ENCODE data around the gene HTRA3. TPM values are rescaled to one million over a fixed set of nuclear protein-coding genes. Genes with fewer than 3 reads are reported as not detected.
A peak's percentile ranks its signal among the peaks of the same experiment; 100 is the strongest.

HTRA3 gene
- total RNA-seq, 2 donors from 2014 or later, result 48.5 to 78.2 TPM

DNA sequence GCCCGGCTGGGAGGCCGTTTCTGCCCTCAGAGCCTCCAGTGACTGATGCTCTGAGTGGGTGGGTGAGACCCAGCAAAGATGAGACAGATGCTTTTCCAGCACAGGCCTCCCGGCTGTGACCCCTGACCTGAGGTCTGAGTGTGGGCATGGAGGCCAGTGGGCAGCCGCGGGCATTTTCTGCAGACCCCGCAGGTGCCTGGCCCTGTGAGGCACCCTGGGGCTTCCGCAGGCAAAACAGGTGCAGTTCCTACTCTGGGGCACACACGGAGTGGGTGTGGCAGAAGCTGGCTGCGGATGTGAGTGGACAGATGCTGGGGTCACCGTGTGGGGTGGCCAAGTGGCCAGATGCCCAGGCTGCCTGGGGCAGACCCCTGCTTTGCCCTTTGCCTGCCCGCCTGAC lies 14.8 kb downstream of the HTRA3 start:
- no peak for ATAC-seq
- intact Hi-C loops (cut with DNase I), result no loop called here
- DNase-seq, result peak; percentile 14

DNA sequence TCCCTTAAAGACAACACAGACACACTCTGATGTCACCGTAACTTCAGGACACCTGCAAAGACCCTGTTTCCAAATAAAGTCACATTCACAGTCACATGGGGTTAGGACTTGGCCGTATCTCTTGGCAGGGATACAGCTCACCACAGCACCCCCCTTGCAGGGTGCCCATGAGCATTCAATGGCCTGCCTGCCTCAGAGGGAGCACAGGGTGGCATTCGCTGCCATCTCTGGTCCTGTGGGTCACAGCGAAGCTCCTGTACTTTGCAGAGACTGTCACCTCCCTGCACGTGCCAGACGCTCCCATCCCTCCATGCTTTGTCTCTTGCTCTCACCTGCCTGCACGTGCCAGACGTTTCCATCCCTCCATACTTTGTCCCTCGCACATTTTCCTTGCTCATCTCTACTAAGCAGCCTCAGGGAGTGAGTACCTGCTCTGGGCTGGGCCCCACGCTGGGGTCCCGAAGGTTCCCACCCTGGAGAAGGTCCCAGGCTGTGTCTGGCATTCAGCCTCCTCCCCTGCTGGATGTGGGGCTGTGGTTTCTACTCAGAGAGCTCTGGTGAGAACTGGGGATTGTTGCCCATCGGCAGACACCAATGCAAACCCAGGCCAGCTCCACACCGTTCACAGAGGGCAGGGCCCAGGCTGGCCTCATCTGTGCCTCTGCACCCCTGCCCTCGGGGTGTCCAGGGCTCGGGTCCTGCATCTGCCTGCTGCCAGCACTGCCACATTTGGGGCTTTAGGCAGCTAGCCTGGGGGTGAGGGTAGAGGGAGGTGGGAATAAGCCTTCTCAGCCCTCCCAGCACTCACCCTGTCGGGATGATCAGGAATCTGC lies 15.8 kb downstream of the HTRA3 start:
- intact Hi-C loops (cut with DNase I), result no loop called here
- ATAC-seq (peak in 1 of 2 donors; percentile 16), DNase-seq (peak; percentile 20)

GRCh38 chr4:8285976-8286718 lies 16.6 kb downstream of the HTRA3 start:
- intact Hi-C loops (cut with DNase I), result no loop called here
- DNase-seq (peak; percentile 56), ATAC-seq (peak; percentile 61 to 75)

- ATAC-seq (no peak), DNase-seq (no peak)
- intact Hi-C loops (cut with DNase I), result no loop called here
These were observed 17.3 kb downstream of the HTRA3 start for GRCh38 chr4:8286719-8287342.

GRCh38 chr4:8287343-8288280 lies 18.1 kb downstream of the HTRA3 start:
- intact Hi-C loops (cut with DNase I), result no loop called here
- ATAC-seq (no peak), DNase-seq (peak; percentile 16)

GRCh38 chr4:8289151-8289750 lies 19.7 kb downstream of the HTRA3 start:
- ATAC-seq (no peak), DNase-seq (peak; percentile 12)
- intact Hi-C loops (cut with DNase I), result no loop called here

DNA sequence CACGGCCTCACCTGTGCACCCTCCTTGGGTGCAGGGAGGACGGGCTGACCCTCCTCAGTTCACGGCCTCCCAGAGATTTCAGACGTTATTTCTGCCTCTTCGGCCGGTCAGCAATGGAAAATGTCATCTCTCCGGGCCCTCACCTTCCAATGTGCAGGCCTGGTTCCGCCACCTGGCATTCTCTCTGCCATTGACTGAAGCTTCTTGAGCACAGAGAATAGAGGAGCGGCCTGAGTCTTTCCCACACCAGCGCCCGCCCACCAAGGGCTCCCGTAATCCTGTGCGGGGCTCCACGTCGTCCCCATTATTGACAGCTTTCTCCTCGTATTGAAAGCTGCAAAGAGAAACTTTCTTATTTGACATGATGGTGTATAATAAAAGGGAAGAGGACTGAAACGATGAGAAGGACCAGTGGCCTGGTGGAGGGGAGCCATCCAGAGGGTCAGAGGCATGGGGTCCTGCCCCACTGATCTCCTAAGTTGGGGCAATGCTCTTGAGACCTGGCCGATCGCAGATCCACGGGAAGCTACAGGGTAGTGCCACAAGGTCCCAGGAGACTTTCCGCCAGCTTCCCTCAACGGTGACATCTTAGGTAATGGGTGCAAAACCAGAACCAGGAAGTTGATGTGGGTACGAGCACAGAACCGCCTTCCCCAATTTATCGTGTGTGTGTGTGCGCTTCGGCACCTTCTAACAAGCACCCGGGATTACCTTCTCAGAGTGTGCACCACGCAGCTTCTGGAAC lies 20.6 kb downstream of the HTRA3 start:
- peak; percentile 16 for DNase-seq
- intact Hi-C loops (cut with DNase I), result no loop called here
- ATAC-seq, result no peak

DNA sequence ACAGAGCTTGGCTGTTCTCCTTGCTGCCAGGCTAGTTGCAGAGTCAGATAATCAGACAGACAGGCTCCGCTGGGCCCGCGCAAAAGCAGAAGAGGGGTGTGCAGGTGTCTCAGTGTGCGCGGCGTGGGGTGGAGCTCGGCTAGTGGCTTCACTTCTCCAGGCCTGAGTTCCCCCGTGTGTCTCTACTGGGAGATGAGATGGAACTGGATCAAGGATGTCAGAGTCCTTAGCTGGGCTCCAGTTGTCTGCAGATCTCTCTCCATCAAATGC lies 21.1 kb downstream of the HTRA3 start:
- intact Hi-C loops (cut with DNase I), result no loop called here
- ATAC-seq (no peak), DNase-seq (peak; percentile 13)

- no peak for ATAC-seq
These were observed 21.6 kb downstream of the HTRA3 start for GRCh38 chr4:8291036-8291682.

GRCh38 chr4:8291701-8292477 lies 22.3 kb downstream of the HTRA3 start:
- no peak for ATAC-seq
- no peak for DNase-seq
- intact Hi-C loops (cut with DNase I), result no loop called here

More at GRCh38 chr4:8291036-8291682, 21.6 kb downstream of the HTRA3 start:
- intact Hi-C loops (cut with DNase I), result no loop called here
- DNase-seq, result peak; percentile 17

GRCh38 chr4:8292478-8293107 lies 23.0 kb downstream of the HTRA3 start:
- intact Hi-C loops (cut with DNase I), result no loop called here
- DNase-seq, result no peak
- no peak for ATAC-seq

- no peak for ATAC-seq
- DNase-seq, result peak; percentile 16
- intact Hi-C loops (cut with DNase I), result no loop called here
These were observed 23.8 kb downstream of the HTRA3 start for GRCh38 chr4:8293131-8293975.

- intact Hi-C loops (cut with DNase I), result no loop called here
- DNase-seq, result no peak
- no peak for ATAC-seq
These were observed 24.5 kb downstream of the HTRA3 start for GRCh38 chr4:8294036-8294435.

DNA sequence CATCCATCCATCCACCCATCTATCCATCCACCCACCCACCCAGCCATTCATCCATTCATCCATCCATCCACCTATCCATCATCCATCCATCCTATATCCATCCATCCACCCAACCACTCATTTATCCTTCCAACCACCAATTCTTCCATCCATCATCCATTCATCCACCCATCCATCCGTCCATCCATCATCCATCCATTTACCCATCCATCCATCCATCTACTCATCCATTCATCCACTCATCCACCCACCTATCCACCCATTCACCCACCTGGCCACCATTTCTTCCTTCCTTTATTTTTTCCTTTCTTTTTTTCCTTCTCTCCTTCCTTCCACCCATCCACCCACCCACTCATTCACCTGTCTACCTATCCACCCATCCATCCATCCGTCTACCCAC lies 25.2 kb downstream of the HTRA3 start:
- intact Hi-C loops (cut with DNase I), result no loop called here
- DNase-seq (no peak), ATAC-seq (no peak)

- intact Hi-C loops (cut with DNase I), result no loop called here
- no peak for ATAC-seq
- DNase-seq, result peak; percentile 13
These were observed 25.9 kb downstream of the HTRA3 start for GRCh38 chr4:8295471-8295870.

DNA sequence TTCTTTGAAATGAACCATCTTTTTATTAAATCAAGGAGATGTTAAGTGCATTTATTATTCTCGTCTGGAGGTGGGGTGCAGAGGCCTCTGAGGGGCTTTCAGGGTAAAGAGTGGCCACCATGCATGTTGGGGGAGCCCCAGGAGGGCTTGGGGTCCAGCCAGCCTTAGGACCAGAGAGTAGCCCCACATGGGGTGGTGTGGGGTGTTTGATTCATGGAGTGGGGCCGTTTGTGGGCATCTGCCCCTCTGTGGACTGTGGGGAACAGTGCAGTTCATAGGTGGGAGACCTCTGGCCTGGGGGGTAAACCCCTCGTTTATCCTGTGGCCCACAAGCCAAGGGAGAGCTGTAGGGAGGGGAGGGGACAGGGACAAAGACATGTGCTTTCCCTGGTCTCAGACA lies 26.9 kb downstream of the HTRA3 start:
- intact Hi-C loops (cut with DNase I), result no loop called here
- ATAC-seq (no peak), DNase-seq (no peak)
